ENCODE data around the gene KIAA1328. TPM values are rescaled to one million over a fixed set of nuclear protein-coding genes. Genes with fewer than 3 reads are reported as not detected.
"Not testable (repeated sequence)": the region's sequence is repeated elsewhere in the genome, so short reads cannot be mapped to it uniquely, and the experiment has no call there.

The KIAA1328 gene
- total and polyA plus RNA-seq, 4 donors = 2.0 to 21.1 (median 12.8) TPM

- H3K4me3 ChIP-seq (ENCODE audit: low read length in 2 of 2); H3K9me3 ChIP-seq (ENCODE audit: control insufficient read depth, low read length); DNase-seq; intact Hi-C loops (cut with DNase I); H3K36me3 ChIP-seq (ENCODE audit: control insufficient read depth in 1 of 2, insufficient read depth in 2 of 2, low read length in 1 of 2); ATAC-seq (ENCODE audit: low FRiP score); H3K4me1 ChIP-seq (ENCODE audit: control insufficient read depth in 1 of 2, insufficient read depth in 2 of 2, low read length in 2 of 2); H3K27me3 ChIP-seq (ENCODE audit: control insufficient read depth in 1 of 2, insufficient read depth in 2 of 2, low read length in 1 of 2); H3K27ac ChIP-seq (ENCODE audit: low read depth in 1 of 2, low read length in 2 of 2): not testable (repeated sequence)
Observed at GRCh38 chr18:36816096-36816495, 12.8 kb upstream of the KIAA1328 start.

GRCh38 chr18:36817039-36817438 lies 11.9 kb upstream of the KIAA1328 start:
- WGBS, 2 donors = 86 to 92% methylated on average over 1 of the region's 1 CpG
- Histone ChIP-seq H3K4me1 (ENCODE audit: control insufficient read depth in 1 of 2, insufficient read depth in 2 of 2, low read length in 2 of 2) (peaks cover 0 to 4% of the 10 kb centered on the region in 2 donors), H3K4me3 (ENCODE audit: low read length in 2 of 2) (no peak overlapping the region), H3K27me3 (ENCODE audit: control insufficient read depth in 1 of 2, insufficient read depth in 2 of 2, low read length in 1 of 2) (no peaks in the 10 kb centered on the region), H3K27ac (ENCODE audit: low read depth in 1 of 2, low read length in 2 of 2) (no peak overlapping the region), H3K9me3 (ENCODE audit: control insufficient read depth, low read length) (no peaks in the 10 kb centered on the region), H3K36me3 (ENCODE audit: control insufficient read depth in 1 of 2, insufficient read depth in 2 of 2, low read length in 1 of 2) (peaks cover 0 to 7% of the 10 kb centered on the region in 2 donors)
- intact Hi-C loops (cut with DNase I) = no loop called here
- ATAC-seq (ENCODE audit: low FRiP score) (no peak), DNase-seq (no peak)

- WGBS, 2 donors = 91 to 95% methylated on average over 3 of the region's 3 CpGs
- H3K4me1 ChIP-seq (ENCODE audit: control insufficient read depth in 1 of 2, insufficient read depth in 2 of 2, low read length in 2 of 2) = peaks cover 0 to 4% of the 10 kb centered on the region in 2 donors
- intact Hi-C loops (cut with DNase I) = no loop called here
Observed at GRCh38 chr18:36818652-36819051, 10.3 kb upstream of the KIAA1328 start.

GRCh38 chr18:36819621-36820020 lies 9.3 kb upstream of the KIAA1328 start:
- peaks cover 0 to 4% of the 10 kb centered on the region in 2 donors for H3K4me1 ChIP-seq (ENCODE audit: control insufficient read depth in 1 of 2, insufficient read depth in 2 of 2, low read length in 2 of 2)
- peaks cover 0 to 7% of the 10 kb centered on the region in 2 donors for H3K36me3 ChIP-seq (ENCODE audit: control insufficient read depth in 1 of 2, insufficient read depth in 2 of 2, low read length in 1 of 2)
- no peak for ATAC-seq (ENCODE audit: low FRiP score)
- no peak overlapping the region for H3K27ac ChIP-seq (ENCODE audit: low read depth in 1 of 2, low read length in 2 of 2)
- no peaks in the 10 kb centered on the region for H3K9me3 ChIP-seq (ENCODE audit: control insufficient read depth, low read length)
- H3K27me3 ChIP-seq (ENCODE audit: control insufficient read depth in 1 of 2, insufficient read depth in 2 of 2, low read length in 1 of 2) = no peaks in the 10 kb centered on the region
- H3K4me3 ChIP-seq (ENCODE audit: low read length in 2 of 2) = no peak overlapping the region
- DNase-seq = no peak
- intact Hi-C loops (cut with DNase I) = no loop called here

More at GRCh38 chr18:36818652-36819051, 10.3 kb upstream of the KIAA1328 start:
- ATAC-seq (ENCODE audit: low FRiP score) (no peak), DNase-seq (no peak)
- H3K4me3 ChIP-seq (ENCODE audit: low read length in 2 of 2) = no peak overlapping the region
- peaks cover 0 to 7% of the 10 kb centered on the region in 2 donors for H3K36me3 ChIP-seq (ENCODE audit: control insufficient read depth in 1 of 2, insufficient read depth in 2 of 2, low read length in 1 of 2)
- H3K27me3 ChIP-seq (ENCODE audit: control insufficient read depth in 1 of 2, insufficient read depth in 2 of 2, low read length in 1 of 2) = no peaks in the 10 kb centered on the region
- H3K9me3 ChIP-seq (ENCODE audit: control insufficient read depth, low read length) = no peaks in the 10 kb centered on the region
- no peak overlapping the region for H3K27ac ChIP-seq (ENCODE audit: low read depth in 1 of 2, low read length in 2 of 2)

GRCh38 chr18:36821681-36822080 lies 7.2 kb upstream of the KIAA1328 start:
- Histone ChIP-seq H3K9me3 (ENCODE audit: control insufficient read depth, low read length) (no peaks in the 10 kb centered on the region), H3K4me3 (ENCODE audit: low read length in 2 of 2) (no peak overlapping the region), H3K27ac (ENCODE audit: low read depth in 1 of 2, low read length in 2 of 2) (no peak overlapping the region), H3K27me3 (ENCODE audit: control insufficient read depth in 1 of 2, insufficient read depth in 2 of 2, low read length in 1 of 2) (no peaks in the 10 kb centered on the region), H3K4me1 (ENCODE audit: control insufficient read depth in 1 of 2, insufficient read depth in 2 of 2, low read length in 2 of 2) (peaks cover 0 to 4% of the 10 kb centered on the region in 2 donors), H3K36me3 (ENCODE audit: control insufficient read depth in 1 of 2, insufficient read depth in 2 of 2, low read length in 1 of 2) (peaks cover 0 to 6% of the 10 kb centered on the region in 2 donors)
- intact Hi-C loops (cut with DNase I) = no loop called here
- DNase-seq (no peak), ATAC-seq (ENCODE audit: low FRiP score) (no peak)
- 95 to 96% methylated on average over 4 of the region's 4 CpGs for WGBS, 2 donors

GRCh38 chr18:36825526-36825925 lies 3.4 kb upstream of the KIAA1328 start:
- no peak overlapping the region for H3K27ac ChIP-seq (ENCODE audit: low read depth in 1 of 2, low read length in 2 of 2)
- H3K4me3 ChIP-seq (ENCODE audit: low read length in 2 of 2) = no peak overlapping the region
- H3K27me3 ChIP-seq (ENCODE audit: control insufficient read depth in 1 of 2, insufficient read depth in 2 of 2, low read length in 1 of 2) = no peaks in the 10 kb centered on the region
- DNase-seq = no peak
- no peaks in the 10 kb centered on the region for H3K36me3 ChIP-seq (ENCODE audit: control insufficient read depth in 1 of 2, insufficient read depth in 2 of 2, low read length in 1 of 2)
- no peaks in the 10 kb centered on the region for H3K9me3 ChIP-seq (ENCODE audit: control insufficient read depth, low read length)
- intact Hi-C loops (cut with DNase I) = no loop called here
- H3K4me1 ChIP-seq (ENCODE audit: control insufficient read depth in 1 of 2, insufficient read depth in 2 of 2, low read length in 2 of 2) = peaks cover 0 to 2% of the 10 kb centered on the region in 2 donors
- no peak for ATAC-seq (ENCODE audit: low FRiP score)

- no peaks in the 10 kb centered on the region for H3K9me3 ChIP-seq (ENCODE audit: control insufficient read depth, low read length)
Observed at GRCh38 chr18:36826556-36826955, 2.4 kb upstream of the KIAA1328 start.

GRCh38 chr18:36828157-36828629 lies 734 bp upstream of the KIAA1328 start:
- Histone ChIP-seq H3K9me3 (ENCODE audit: control insufficient read depth, low read length) (no peaks in the 10 kb centered on the region), H3K36me3 (ENCODE audit: control insufficient read depth in 1 of 2, insufficient read depth in 2 of 2, low read length in 1 of 2) (no peaks in the 10 kb centered on the region), H3K4me3 (ENCODE audit: low read length in 2 of 2) (peak overlapping the region; percentile 56 to 68), H3K27ac (ENCODE audit: low read depth in 1 of 2, low read length in 2 of 2) (peak overlapping the region in 1 of 2 donors; percentile 53), H3K27me3 (ENCODE audit: control insufficient read depth in 1 of 2, insufficient read depth in 2 of 2, low read length in 1 of 2) (no peaks in the 10 kb centered on the region), H3K4me1 (ENCODE audit: control insufficient read depth in 1 of 2, insufficient read depth in 2 of 2, low read length in 2 of 2) (no peaks in the 10 kb centered on the region)
- DNase-seq (peak in 1 of 2 donors; percentile 48), ATAC-seq (ENCODE audit: low FRiP score) (peak; percentile 8)
- intact Hi-C loops (cut with DNase I) = no loop called here
- WGBS, 2 donors = 0% methylated on average over 18 of the region's 18 CpGs

More at GRCh38 chr18:36826556-36826955, 2.4 kb upstream of the KIAA1328 start:
- ATAC-seq (ENCODE audit: low FRiP score) (no peak), DNase-seq (no peak)
- Histone ChIP-seq H3K4me1 (ENCODE audit: control insufficient read depth in 1 of 2, insufficient read depth in 2 of 2, low read length in 2 of 2) (no peaks in the 10 kb centered on the region), H3K36me3 (ENCODE audit: control insufficient read depth in 1 of 2, insufficient read depth in 2 of 2, low read length in 1 of 2) (no peaks in the 10 kb centered on the region), H3K27ac (ENCODE audit: low read depth in 1 of 2, low read length in 2 of 2) (no peak overlapping the region), H3K27me3 (ENCODE audit: control insufficient read depth in 1 of 2, insufficient read depth in 2 of 2, low read length in 1 of 2) (no peaks in the 10 kb centered on the region), H3K4me3 (ENCODE audit: low read length in 2 of 2) (no peak overlapping the region)
- intact Hi-C loops (cut with DNase I) = no loop called here
- 91 to 94% methylated on average over 3 of the region's 3 CpGs for WGBS, 2 donors

- DNase-seq (no peak), ATAC-seq (ENCODE audit: low FRiP score) (peak; percentile 68)
- intact Hi-C loops (cut with DNase I) = no loop called here
- no peaks in the 10 kb centered on the region for H3K36me3 ChIP-seq (ENCODE audit: control insufficient read depth in 1 of 2, insufficient read depth in 2 of 2, low read length in 1 of 2)
- H3K27me3 ChIP-seq (ENCODE audit: control insufficient read depth in 1 of 2, insufficient read depth in 2 of 2, low read length in 1 of 2) = no peaks in the 10 kb centered on the region
- H3K4me3 ChIP-seq (ENCODE audit: low read length in 2 of 2) = peak overlapping the region; percentile 24 to 56
- WGBS, 2 donors = 2 to 4% methylated on average over 17 of the region's 17 CpGs
- no peaks in the 10 kb centered on the region for H3K4me1 ChIP-seq (ENCODE audit: control insufficient read depth in 1 of 2, insufficient read depth in 2 of 2, low read length in 2 of 2)
- peak overlapping the region in 1 of 2 donors; percentile 26 for H3K27ac ChIP-seq (ENCODE audit: low read depth in 1 of 2, low read length in 2 of 2)
- H3K9me3 ChIP-seq (ENCODE audit: control insufficient read depth, low read length) = no peaks in the 10 kb centered on the region
Observed at GRCh38 chr18:36829362-36830157, 633 bp downstream of the KIAA1328 start.
